Activated T-helper 1 cell treated with anti-CD3 and anti-CD28 coated beads, Interleukin-12 subunit alpha, Interleukin-12 subunit beta, Interleukin-2, Interleukin-4 antibody, amounts not matched to agents 30 ng/mL and 10 ng/mL and 1 ng/mL, durations not matched to agents 14 hours and 24 hours and 36 hours (primary cell): ENCODE results near the gene ASTN2. TPM values are rescaled to one million over a fixed set of nuclear protein-coding genes. Genes with fewer than 3 reads are reported as not detected.

Experiments
- DNase-seq: peaks from one replicate; pipeline ENCODE4 v3.0.0; 2021; ENCODE audit warnings: low spot score
- H3K27ac Mint-ChIP-seq: one replicate; pipeline ENCODE4 v1.8.0; 2021; ENCODE audit warnings: mild to moderate bottlenecking, mixed read lengths
- H3K27me3 Mint-ChIP-seq: one replicate; pipeline ENCODE4 v1.8.0; 2022; ENCODE audit warnings: mild to moderate bottlenecking, moderate library complexity, mixed read lengths; ENCODE audit not compliant: insufficient read depth
- H3K36me3 Mint-ChIP-seq: one replicate; pipeline ENCODE4 v1.8.0; 2021; ENCODE audit warnings: low read depth, mixed read lengths
- H3K4me1 Mint-ChIP-seq: one replicate; pipeline ENCODE4 v1.8.0; 2021; ENCODE audit warnings: low read depth, mixed read lengths
- H3K4me3 Mint-ChIP-seq: one replicate; pipeline ENCODE4 v1.8.0; 2021; ENCODE audit warnings: mild to moderate bottlenecking, moderate library complexity, mixed read lengths
- H3K9me3 Mint-ChIP-seq: one replicate; pipeline ENCODE4 v1.8.0; 2021; ENCODE audit warnings: mixed read lengths
- intact Hi-C: fragments of 100-400 bp; cut with micrococcal nuclease; formaldehyde crosslinking; loops from one replicate; pipeline ENCODE4 v1.15.1; 2024
- total RNA-seq: library from RNA; stranded (reverse); gene quantifications from 2 replicates; pipeline ENCODE4 v1.2.3, GENCODE V29; 2022

ASTN2 gene
- total RNA-seq, 1 donor from 2014 or later = 3.3 TPM

DNA sequence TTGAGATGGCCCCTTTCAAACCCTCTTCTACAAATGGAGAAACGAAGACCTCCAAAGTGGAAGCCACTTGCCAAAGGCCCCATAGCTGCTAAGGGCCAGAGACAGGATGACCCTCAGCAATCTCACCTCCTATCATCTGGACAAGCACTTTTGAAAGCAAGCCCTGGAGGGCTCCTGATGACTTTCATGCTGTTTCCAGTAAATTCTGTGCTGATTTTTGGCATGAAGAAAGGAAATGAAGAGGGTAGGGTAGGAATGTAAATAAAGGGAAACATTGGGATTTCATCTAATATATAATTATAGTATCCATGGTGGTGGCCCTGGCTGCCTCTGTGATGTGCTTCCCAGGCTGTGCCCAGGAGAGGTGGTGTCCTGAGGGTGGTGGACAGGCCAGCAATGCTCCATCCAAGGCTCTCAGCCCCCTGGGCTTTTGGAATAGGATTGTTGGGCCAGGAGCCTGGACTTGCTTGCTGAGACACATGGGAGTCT, 935.8 kb downstream of the ASTN2 start:
- no peaks in the 10 kb centered on the region for H3K9me3 Mint-ChIP-seq
- no peak for DNase-seq
- no peak overlapping the region for H3K27ac Mint-ChIP-seq
- no peak overlapping the region for H3K4me3 Mint-ChIP-seq
- H3K4me1 Mint-ChIP-seq = no peaks in the 10 kb centered on the region
- no peaks in the 10 kb centered on the region for H3K36me3 Mint-ChIP-seq
- intact Hi-C loops = no loop called here
- no peaks in the 10 kb centered on the region for H3K27me3 Mint-ChIP-seq

GRCh38 chr9:116477584-116478141, 937.2 kb downstream of the ASTN2 start:
- Mint-ChIP-seq H3K36me3 (no peaks in the 10 kb centered on the region), H3K27ac (no peak overlapping the region), H3K4me1 (no peaks in the 10 kb centered on the region), H3K27me3 (no peaks in the 10 kb centered on the region), H3K4me3 (no peak overlapping the region), H3K9me3 (no peaks in the 10 kb centered on the region)
- intact Hi-C loops = no loop called here
- no peak for DNase-seq

DNA sequence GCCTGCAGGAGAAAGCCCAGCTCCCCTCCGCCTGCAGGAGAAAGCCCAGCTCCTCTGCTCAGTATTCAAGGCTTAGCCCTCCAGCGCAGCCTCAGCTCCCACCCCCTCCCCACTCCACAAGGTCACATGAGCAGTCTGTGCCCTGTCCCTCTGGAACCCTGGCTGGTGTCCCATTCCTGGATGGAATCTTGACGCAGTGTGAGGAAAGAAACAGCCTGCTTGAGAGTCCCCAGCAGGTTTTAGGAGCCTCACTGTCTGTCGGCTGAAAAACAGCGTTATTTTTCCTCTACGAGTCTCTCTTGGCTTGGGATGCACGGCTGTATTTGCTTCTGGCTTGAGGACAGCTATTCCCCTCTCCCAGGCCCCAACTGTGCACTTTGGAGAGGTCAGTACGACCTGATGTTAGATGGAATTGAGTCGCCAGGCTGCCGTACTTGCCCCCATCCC, 937.9 kb downstream of the ASTN2 start:
- intact Hi-C loops = no loop called here
- Mint-ChIP-seq H3K27me3 (no peaks in the 10 kb centered on the region), H3K4me1 (no peaks in the 10 kb centered on the region), H3K36me3 (no peaks in the 10 kb centered on the region), H3K4me3 (no peak overlapping the region), H3K9me3 (no peaks in the 10 kb centered on the region), H3K27ac (no peak overlapping the region)
- no peak for DNase-seq

- H3K27ac Mint-ChIP-seq = no peak overlapping the region
- DNase-seq = no peak
- H3K4me1 Mint-ChIP-seq = no peaks in the 10 kb centered on the region
- no peak overlapping the region for H3K4me3 Mint-ChIP-seq
- no peaks in the 10 kb centered on the region for H3K9me3 Mint-ChIP-seq
- no peaks in the 10 kb centered on the region for H3K27me3 Mint-ChIP-seq
- no peaks in the 10 kb centered on the region for H3K36me3 Mint-ChIP-seq
- intact Hi-C loops = no loop called here
Observed at GRCh38 chr9:116476002-116476401, 938.9 kb downstream of the ASTN2 start.

- no peaks in the 10 kb centered on the region for H3K27me3 Mint-ChIP-seq
- no peak for DNase-seq
- intact Hi-C loops = no loop called here
- H3K9me3 Mint-ChIP-seq = no peaks in the 10 kb centered on the region
- no peaks in the 10 kb centered on the region for H3K36me3 Mint-ChIP-seq
- H3K4me3 Mint-ChIP-seq = no peak overlapping the region
- H3K27ac Mint-ChIP-seq = no peak overlapping the region
- H3K4me1 Mint-ChIP-seq = no peaks in the 10 kb centered on the region
Observed at GRCh38 chr9:116475201-116475600, 939.7 kb downstream of the ASTN2 start.

- H3K9me3 Mint-ChIP-seq = no peaks in the 10 kb centered on the region
- no peaks in the 10 kb centered on the region for H3K4me1 Mint-ChIP-seq
- H3K4me3 Mint-ChIP-seq = no peak overlapping the region
- DNase-seq = no peak
- H3K27ac Mint-ChIP-seq = no peak overlapping the region
- H3K27me3 Mint-ChIP-seq = no peaks in the 10 kb centered on the region
- intact Hi-C loops = no loop called here
- H3K36me3 Mint-ChIP-seq = no peaks in the 10 kb centered on the region
Observed at GRCh38 chr9:116471944-116472506, 942.8 kb downstream of the ASTN2 start.

DNA sequence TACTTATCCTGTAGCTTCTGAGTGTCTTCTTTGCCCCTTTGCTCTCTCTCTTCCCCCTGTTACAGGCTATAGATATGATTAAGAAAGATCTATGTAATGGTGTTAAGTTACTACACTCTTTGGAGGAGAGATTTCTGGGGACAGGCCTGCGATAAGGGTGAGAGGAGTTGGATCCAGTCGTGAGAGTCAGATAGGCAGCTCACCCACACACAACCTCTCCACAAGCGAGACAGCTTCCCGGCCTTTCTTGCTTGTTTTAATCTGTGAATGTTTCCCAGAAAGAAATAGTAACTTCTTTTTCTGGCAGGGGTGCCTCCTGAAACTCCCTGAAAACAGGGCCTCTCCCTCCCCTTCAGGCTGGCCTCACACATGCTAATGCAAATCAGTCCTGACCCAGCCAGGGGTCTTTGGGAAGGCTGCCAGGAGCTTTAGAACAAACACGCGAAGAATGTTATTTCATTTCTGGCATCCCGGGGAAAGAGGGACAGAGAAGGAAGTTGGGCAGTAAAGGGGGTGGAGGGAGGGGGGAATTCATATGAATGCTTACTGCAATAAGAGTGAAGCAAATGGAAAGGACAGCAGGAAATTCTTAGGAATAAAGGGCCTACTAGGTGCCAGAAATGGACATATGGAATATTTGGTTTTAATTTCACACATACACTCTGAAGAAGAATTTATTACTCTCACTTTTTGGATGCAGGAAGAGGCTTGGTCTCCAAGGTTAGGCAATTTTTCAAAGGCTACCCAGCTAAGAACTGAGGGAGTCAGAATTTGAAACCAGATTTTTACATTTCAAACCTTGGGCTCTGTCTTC, 943.6 kb downstream of the ASTN2 start:
- no peaks in the 10 kb centered on the region for H3K36me3 Mint-ChIP-seq
- H3K4me3 Mint-ChIP-seq = no peak overlapping the region
- no peaks in the 10 kb centered on the region for H3K4me1 Mint-ChIP-seq
- no peaks in the 10 kb centered on the region for H3K9me3 Mint-ChIP-seq
- intact Hi-C loops = no loop called here
- no peaks in the 10 kb centered on the region for H3K27me3 Mint-ChIP-seq
- H3K27ac Mint-ChIP-seq = no peak overlapping the region
- no peak for DNase-seq

- Mint-ChIP-seq H3K9me3 (no peaks in the 10 kb centered on the region), H3K4me1 (no peaks in the 10 kb centered on the region), H3K4me3 (no peak overlapping the region), H3K27ac (no peak overlapping the region), H3K36me3 (no peaks in the 10 kb centered on the region), H3K27me3 (no peaks in the 10 kb centered on the region)
- intact Hi-C loops = no loop called here
- no peak for DNase-seq
Observed at GRCh38 chr9:116468793-116469527, 945.9 kb downstream of the ASTN2 start.

GRCh38 chr9:116468369-116468768, 946.5 kb downstream of the ASTN2 start:
- Mint-ChIP-seq H3K36me3 (no peaks in the 10 kb centered on the region), H3K4me1 (no peaks in the 10 kb centered on the region), H3K27ac (no peak overlapping the region), H3K9me3 (no peaks in the 10 kb centered on the region), H3K27me3 (no peaks in the 10 kb centered on the region), H3K4me3 (no peak overlapping the region)
- DNase-seq = no peak
- intact Hi-C loops = no loop called here

- Mint-ChIP-seq H3K36me3 (no peaks in the 10 kb centered on the region), H3K27me3 (no peaks in the 10 kb centered on the region), H3K9me3 (no peaks in the 10 kb centered on the region), H3K4me3 (no peak overlapping the region), H3K27ac (no peak overlapping the region), H3K4me1 (no peaks in the 10 kb centered on the region)
- no peak for DNase-seq
- intact Hi-C loops = no loop called here
Observed at GRCh38 chr9:116467740-116468351, 947.0 kb downstream of the ASTN2 start.

- H3K4me1 Mint-ChIP-seq = no peaks in the 10 kb centered on the region
- no peak overlapping the region for H3K4me3 Mint-ChIP-seq
- no peaks in the 10 kb centered on the region for H3K36me3 Mint-ChIP-seq
- H3K27me3 Mint-ChIP-seq = no peaks in the 10 kb centered on the region
- no peaks in the 10 kb centered on the region for H3K9me3 Mint-ChIP-seq
- DNase-seq = no peak
- no peak overlapping the region for H3K27ac Mint-ChIP-seq
- intact Hi-C loops = no loop called here
Observed at GRCh38 chr9:116466271-116467235, 948.3 kb downstream of the ASTN2 start.
